H9 (cell line): Measurements from ENCODE around the gene USP36. TPM values are rescaled to one million over a fixed set of nuclear protein-coding genes. Genes with fewer than 3 reads are reported as not detected.

Source experiments
- DNase-seq: peaks from one replicate; pipeline ENCODE4 v3.0.0-alpha.2; 2017
- H2AFZ ChIP-seq: one replicate; pipeline ENCODE4 v1.6.1; 2013; ENCODE audit warnings: mild to moderate bottlenecking, low read length, control low read depth, moderate library complexity
- H2AK5ac ChIP-seq: 2 replicates; pipeline ENCODE4 v1.6.1; 2013; ENCODE audit warnings: low read length, control low read depth, mixed read lengths; ENCODE audit not compliant: insufficient read length
- H2BK120ac ChIP-seq: one replicate; pipeline ENCODE4 v1.6.1; 2013; ENCODE audit warnings: low read depth, mild to moderate bottlenecking, low read length, control low read depth, inconsistent platforms; ENCODE audit not compliant: poor library complexity, severe bottlenecking
- H2BK12ac ChIP-seq: 2 replicates; pipeline ENCODE4 v1.6.1; 2013; ENCODE audit warnings: low read length, control low read depth, mixed read lengths, low read depth; ENCODE audit not compliant: insufficient read length
- H2BK15ac ChIP-seq: 2 replicates; pipeline ENCODE4 v1.6.1; 2013; ENCODE audit warnings: low read depth, low read length, control low read depth
- H2BK20ac ChIP-seq: one replicate; pipeline ENCODE4 v1.6.1; 2013; ENCODE audit warnings: low read depth, mild to moderate bottlenecking, low read length, control low read depth, inconsistent platforms; ENCODE audit not compliant: poor library complexity, severe bottlenecking
- H2BK5ac ChIP-seq: 2 replicates; pipeline ENCODE4 v1.6.1; 2013; ENCODE audit warnings: low read length, control low read depth, mixed read lengths; ENCODE audit not compliant: insufficient read length
- H3K14ac ChIP-seq: 2 replicates; pipeline ENCODE4 v1.6.1; 2013; ENCODE audit warnings: low read length, control low read depth; ENCODE audit not compliant: insufficient read depth
- H3K18ac ChIP-seq: 2 replicates; pipeline ENCODE4 v1.6.1; 2013; ENCODE audit warnings: low read depth, mild to moderate bottlenecking, mixed read lengths, low read length, control low read depth; ENCODE audit not compliant: insufficient read length
- H3K23ac ChIP-seq: 2 replicates; pipeline ENCODE4 v1.6.1; 2013; ENCODE audit warnings: low read length, control low read depth, mixed read lengths, low read depth; ENCODE audit not compliant: insufficient read length
- H3K23me2 ChIP-seq: 2 replicates; pipeline ENCODE4 v1.6.1; 2013; ENCODE audit warnings: low read depth, mild to moderate bottlenecking, mixed read lengths, low read length, control low read depth; ENCODE audit not compliant: insufficient read length, poor library complexity, severe bottlenecking
- H3K27ac ChIP-seq: 2 replicates; pipeline ENCODE4 v1.5.1; 2013; ENCODE audit warnings: low read length, control low read depth, mixed read lengths, low read depth; ENCODE audit not compliant: insufficient read length
- H3K27me3 ChIP-seq: 2 replicates; pipeline ENCODE4 v1.6.1; 2013; ENCODE audit warnings: low read length, control low read depth, inconsistent platforms; ENCODE audit not compliant: insufficient read depth
- H3K4ac ChIP-seq: 2 replicates; pipeline ENCODE4 v1.6.1; 2013; ENCODE audit warnings: low read depth, mild to moderate bottlenecking, control low read depth, inconsistent platforms, low read length, moderate library complexity
- H3K4me1 ChIP-seq: 2 replicates; pipeline ENCODE4 v1.6.1; 2013; ENCODE audit warnings: low read length, control low read depth, inconsistent platforms; ENCODE audit not compliant: insufficient read depth
- H3K4me2 ChIP-seq: 2 replicates; pipeline ENCODE4 v1.6.1; 2013; ENCODE audit warnings: low read length, control low read depth, mixed read lengths; ENCODE audit not compliant: insufficient read length, insufficient read depth
- H3K56ac ChIP-seq: 2 replicates; pipeline ENCODE4 v1.6.1; 2013; ENCODE audit warnings: low read depth, mild to moderate bottlenecking, mixed read lengths, low read length, control low read depth; ENCODE audit not compliant: insufficient read length
- H3K79me1 ChIP-seq: 2 replicates; pipeline ENCODE4 v1.6.1; 2013; ENCODE audit warnings: low read depth, mild to moderate bottlenecking, moderate library complexity, low read length, control low read depth, inconsistent platforms; ENCODE audit not compliant: insufficient read depth, poor library complexity, severe bottlenecking
- H3K79me2 ChIP-seq: 2 replicates; pipeline ENCODE4 v1.6.1; 2013; ENCODE audit warnings: low read length, control low read depth, inconsistent platforms; ENCODE audit not compliant: insufficient read depth
- H3K9ac ChIP-seq: 2 replicates; pipeline ENCODE4 v1.6.1; 2013; ENCODE audit warnings: low read length, control low read depth, mixed read lengths; ENCODE audit not compliant: insufficient read length; ENCODE audit errors: extremely low read depth
- H3K9me3 ChIP-seq: one replicate; pipeline ENCODE4 v1.6.1; 2013; ENCODE audit warnings: low read depth, low read length, inconsistent platforms; ENCODE audit not compliant: control insufficient read depth
- H3T11ph ChIP-seq: one replicate; pipeline ENCODE4 v1.6.1; 2013; ENCODE audit warnings: mild to moderate bottlenecking, low read length, control low read depth, inconsistent platforms
- H4K20me1 ChIP-seq: one replicate; pipeline ENCODE4 v1.6.1; 2013; ENCODE audit not compliant: control insufficient read depth, insufficient read length, insufficient read depth
- H4K5ac ChIP-seq: 2 replicates; pipeline ENCODE4 v1.6.1; 2013; ENCODE audit warnings: low read depth, mild to moderate bottlenecking, mixed read lengths, low read length, control low read depth; ENCODE audit not compliant: insufficient read length
- H4K8ac ChIP-seq: replicated peaks from 2 replicates; pipeline ENCODE4 v1.6.1; 2013; ENCODE audit warnings: low read length, control low read depth, mixed read lengths, low read depth; ENCODE audit not compliant: insufficient read length
- H4K91ac ChIP-seq: 2 replicates; pipeline ENCODE4 v1.6.1; 2013; ENCODE audit warnings: low read depth, mild to moderate bottlenecking, moderate library complexity, mixed read lengths, low read length, control low read depth; ENCODE audit not compliant: insufficient read length
- H3K27ac Mint-ChIP-seq, 3 experiments: 2 replicates in 2 of 3; 3 replicates in 1 of 3; pipeline ENCODE4 v1.8.0; 2020 to 2021; ENCODE audit warnings: mixed read lengths in 3 of 3, mild to moderate bottlenecking in 1 of 3, moderate library complexity in 1 of 3
- H3K27me3 Mint-ChIP-seq: 2 replicates; pipeline ENCODE4 v1.8.0; 2021; ENCODE audit warnings: low read depth, mild to moderate bottlenecking, moderate library complexity, mixed read lengths
- H3K36me3 Mint-ChIP-seq, 3 experiments: 2 replicates in 2 of 3; 3 replicates in 1 of 3; pipeline ENCODE4 v1.8.0; 2020 to 2021; ENCODE audit warnings: low read depth in 3 of 3, mixed read lengths in 3 of 3; ENCODE audit not compliant: insufficient read depth in 1 of 3
- H3K4me1 Mint-ChIP-seq, 2 experiments: 2 replicates each; pipeline ENCODE4 v1.8.0; 2020; ENCODE audit warnings: mixed read lengths in 2 of 2
- H3K4me3 Mint-ChIP-seq, 2 experiments: 2 replicates in 1 of 2; 3 replicates in 1 of 2; pipeline ENCODE4 v1.8.0; 2020 to 2021; ENCODE audit warnings: mild to moderate bottlenecking in 2 of 2, mixed read lengths in 2 of 2, moderate library complexity in 1 of 2
- H3K9me3 Mint-ChIP-seq, 2 experiments: 2 replicates in 1 of 2; 3 replicates in 1 of 2; pipeline ENCODE4 v1.8.0; 2020; ENCODE audit warnings: mild to moderate bottlenecking in 2 of 2, mixed read lengths in 2 of 2, moderate library complexity in 1 of 2
- CTCF ChIP-seq: fragments of 200-600 bp; sonication (generic); conservative IDR thresholded peaks from 3 replicates; pipeline ENCODE4 v1.8.0; 2021; ENCODE audit warnings: antibody characterized with exemption, mild to moderate bottlenecking
- WGBS: extraction: QIAGEN DNeasy Blood & Tissue Kit; methylation state at CpG from one replicate; pipeline ENCODE4 v1.1.7; 2013; ENCODE audit warnings: missing lambda C conversion rate, low lambda C conversion rate, mixed read lengths; ENCODE audit not compliant: insufficient read length; ENCODE audit errors: extremely low coverage; 5-methylcytosine and 5-hydroxymethylcytosine counted together
- total RNA-seq: library from RNA; stranded (reverse); gene quantifications from 2 replicates; pipeline ENCODE4 v1.2.1, GENCODE V29; 2021

The USP36 gene
- total RNA-seq, 1 experiment from 2014 or later: 106 TPM

GRCh38 chr17:78822552-78822951, 18.1 kb downstream of the USP36 start:
- H2BK20ac ChIP-seq: no peak overlapping the region
- no peaks in the 10 kb centered on the region for H3K9me3 ChIP-seq
- no peak overlapping the region for H3K9ac ChIP-seq
- H2AFZ ChIP-seq: no peak overlapping the region
- H2AK5ac ChIP-seq: no peak overlapping the region
- no peak for DNase-seq
- H3K4me2 ChIP-seq: no peak overlapping the region
- no peak overlapping the region for H3T11ph ChIP-seq
- H3K14ac ChIP-seq: no peak overlapping the region
- H2BK12ac ChIP-seq: no peak overlapping the region
- no peak overlapping the region for H3K56ac ChIP-seq
- H3K9me3 Mint-ChIP-seq: no peaks in the 10 kb centered on the region
- H3K27me3 ChIP-seq: no peaks in the 10 kb centered on the region
- no peak overlapping the region for H3K4ac ChIP-seq
- H3K27me3 Mint-ChIP-seq: no peaks in the 10 kb centered on the region
- no peak overlapping the region for H2BK5ac ChIP-seq
- H4K5ac ChIP-seq: no peak overlapping the region
- H3K23me2 ChIP-seq: no peaks in the 10 kb centered on the region
- no peak overlapping the region for H3K23ac ChIP-seq
- no peak overlapping the region for H3K27ac ChIP-seq
- no peak overlapping the region for H2BK120ac ChIP-seq
- no peak overlapping the region for H4K91ac ChIP-seq
- no peak overlapping the region for H2BK15ac ChIP-seq
- H3K79me2 ChIP-seq: peaks cover 3% of the 10 kb centered on the region; the same call in 1 of the 2 replicates
- no peak overlapping the region for H3K4me3 Mint-ChIP-seq
- no CpG with 5 or more reads among the region's 14 CpGs for WGBS
- peaks cover 6% of the 10 kb centered on the region for H3K79me1 ChIP-seq
- no peak overlapping the region; a peak in 1 of 7 replicates for H3K27ac Mint-ChIP-seq
- no peaks in the 10 kb centered on the region for H4K20me1 ChIP-seq
- TF ChIP-seq CTCF: no peak
- no peaks in the 10 kb centered on the region for H3K4me1 ChIP-seq
- H3K36me3 Mint-ChIP-seq: peaks cover 62 to 98% (median 93%) of the 10 kb centered on the region in 3 experiments
- no peak overlapping the region for H4K8ac ChIP-seq
- H3K18ac ChIP-seq: no peak overlapping the region
- no peaks in the 10 kb centered on the region for H3K4me1 Mint-ChIP-seq
